ENCODE results near the gene OR3A2.

GRCh38 chr17:3401786-3402185 is 15.7 kb upstream of the OR3A2 start:
- TF ChIP-seq JUND (IDR thresholded peaks at IDR 0.05; ENCODE audit: low read depth, low read length) (no peak), YY1 (IDR thresholded peaks at IDR 0.05; ENCODE audit: low read depth, low read length) (no peak), NFYB (IDR thresholded peaks at IDR 0.05; ENCODE audit: insufficient read depth, low read depth, low read length) (no peak), SREBF1 (IDR thresholded peaks at IDR 0.05; ENCODE audit: low read length) (no peak), EP300 (IDR thresholded peaks at IDR 0.05; ENCODE audit: borderline replicate concordance in 1 of 2, control insufficient read depth in 1 of 2, low read depth in 2 of 2, low read length in 2 of 2) (no peak)
